H1 (cell line): ENCODE data around the gene CNOT6. TPM values are rescaled to one million over a fixed set of nuclear protein-coding genes. Genes with fewer than 3 reads are reported as not detected.

Source experiments
- CTCF ChIA-PET: fragments of 300-600 bp; sonication (Branson Sonifier 250); formaldehyde crosslinking; loops from one replicate; lab custom pipeline; 2021; ENCODE audit not compliant: partially characterized antibody; lab: Charles Lee
- POLR2A ChIA-PET: fragments of 300-600 bp; sonication (Branson Sonifier 250); formaldehyde crosslinking; loops from one replicate; lab custom pipeline; 2021; ENCODE audit warnings: inconsistent platforms; ENCODE audit not compliant: partially characterized antibody; lab: Charles Lee
- DNase-seq, 2 experiments: peaks; one replicate each; pipeline versions ENCODE4 v3.0.0 to v3.0.0-alpha.2; 2010 to 2022; ENCODE audit warnings: low spot score in 2 of 2, low read depth in 1 of 2, mixed read lengths in 1 of 2
- FAIRE-seq: peaks from 2 replicates; lab custom pipeline; 2011; peaks lifted over from hg19 to GRCh38; lab: Jason Lieb, UNC
- H2AFZ ChIP-seq: 2 replicates; pipeline ENCODE4 v1.8.1; 2012; ENCODE audit warnings: low read length, inconsistent platforms
- H2AK5ac ChIP-seq: 2 replicates; pipeline ENCODE4 v1.6.1; 2013; ENCODE audit warnings: low read depth, low read length
- H2BK120ac ChIP-seq: replicated peaks from 2 replicates; pipeline ENCODE3; 2013; ENCODE audit warnings: low read depth, low read length, inconsistent platforms
- H2BK12ac ChIP-seq: 2 replicates; pipeline ENCODE4 v1.6.1; 2013; ENCODE audit warnings: low read depth, low read length
- H2BK15ac ChIP-seq: 2 replicates; pipeline ENCODE4 v1.6.1; 2013; ENCODE audit warnings: low read length
- H2BK20ac ChIP-seq: 2 replicates; pipeline ENCODE4 v1.6.1; 2013; ENCODE audit warnings: low read length
- H2BK5ac ChIP-seq: 2 replicates; pipeline ENCODE4 v1.6.1; 2013; ENCODE audit warnings: low read depth, low read length
- H3K14ac ChIP-seq: 2 replicates; pipeline ENCODE4 v1.6.1; 2013; ENCODE audit warnings: inconsistent platforms; ENCODE audit not compliant: insufficient read length
- H3K18ac ChIP-seq: 2 replicates; pipeline ENCODE4 v1.6.1; 2013; ENCODE audit warnings: low read length; ENCODE audit errors: extremely low read depth
- H3K23ac ChIP-seq: 2 replicates; pipeline ENCODE4 v1.6.1; 2013; ENCODE audit warnings: inconsistent platforms; ENCODE audit not compliant: insufficient read length
- H3K23me2 ChIP-seq: 2 replicates; pipeline ENCODE4 v1.6.1; 2013; ENCODE audit warnings: low read depth, low read length
- H3K27ac ChIP-seq: 2 replicates; pipeline ENCODE4 v1.6.1; 2011; ENCODE audit warnings: low read depth, low read length, inconsistent platforms
- H3K27me3 ChIP-seq, 4 experiments: replicated peaks in 1 of 4; 1 replicate in 1 of 4; 2 replicates in 3 of 4; pipeline versions ENCODE4 v1.6.1 to v1.8.1; 2011 to 2013; ENCODE audit warnings: low read length in 3 of 4, mild to moderate bottlenecking in 3 of 4, inconsistent platforms in 2 of 4, mixed read lengths in 2 of 4, moderate library complexity in 1 of 4; ENCODE audit not compliant: control insufficient read depth in 3 of 4, insufficient read depth in 3 of 4; ENCODE audit errors: extremely low read depth in 1 of 4
- H3K36me3 ChIP-seq, 4 experiments: 2 replicates each; pipeline versions ENCODE4 v1.6.1 to v1.8.1; 2011 to 2013; ENCODE audit warnings: mild to moderate bottlenecking in 4 of 4, low read length in 3 of 4, moderate library complexity in 2 of 4, control low read depth in 1 of 4, inconsistent platforms in 1 of 4; ENCODE audit not compliant: insufficient read depth in 4 of 4, control insufficient read depth in 2 of 4
- H3K4ac ChIP-seq: replicated peaks from 2 replicates; pipeline ENCODE3; 2013; ENCODE audit warnings: low read length, low read depth, mixed read lengths, inconsistent platforms; ENCODE audit not compliant: insufficient read length
- H3K4me1 ChIP-seq, 4 experiments: replicated peaks in 1 of 4; 1 replicate in 1 of 4; 2 replicates in 3 of 4; pipeline versions ENCODE4 v1.6.1 to v1.8.1; 2011 to 2013; ENCODE audit warnings: low read length in 3 of 4, inconsistent platforms in 2 of 4, mixed read lengths in 1 of 4; ENCODE audit not compliant: insufficient read depth in 4 of 4, control insufficient read depth in 3 of 4
- H3K4me2 ChIP-seq, 2 experiments: 2 replicates each; pipeline versions ENCODE4 v1.6.1 to v1.8.1; 2011 to 2013; ENCODE audit warnings: low read depth in 2 of 2, low read length in 2 of 2, control low read depth in 1 of 2, inconsistent platforms in 1 of 2, mild to moderate bottlenecking in 1 of 2; ENCODE audit not compliant: insufficient read depth in 1 of 2
- H3K4me3 ChIP-seq, 4 experiments: fragments of 200-600, 300-600 bp in 1 of 4; sonication (generic), shearing (Covaris generic), sonication (Bioruptor Twin) in 1 of 4; 2 replicates each; pipeline versions ENCODE4 v1.5.1 to v1.8.1; 2011 to 2016; ENCODE audit warnings: low read length in 4 of 4, low read depth in 3 of 4, control low read depth in 2 of 4, inconsistent platforms in 2 of 4, mild to moderate bottlenecking in 2 of 4, mixed read lengths in 1 of 4, moderate library complexity in 1 of 4; ENCODE audit not compliant: insufficient read depth in 2 of 4; ENCODE audit errors: extremely low read depth in 1 of 4
- H3K56ac ChIP-seq: replicated peaks from 2 replicates; pipeline ENCODE3; 2013; ENCODE audit warnings: low read depth, mild to moderate bottlenecking, mixed read lengths, low read length, inconsistent platforms; ENCODE audit not compliant: insufficient read length
- H3K79me1 ChIP-seq: 2 replicates; pipeline ENCODE4 v1.6.1; 2013; ENCODE audit warnings: low read depth, low read length, control low read depth
- H3K79me2 ChIP-seq, 2 experiments: 2 replicates each; pipeline versions ENCODE4 v1.6.1 to v1.8.1; 2012 to 2013; ENCODE audit warnings: low read length in 2 of 2, mild to moderate bottlenecking in 2 of 2, inconsistent platforms in 1 of 2; ENCODE audit not compliant: insufficient read depth in 2 of 2, control insufficient read depth in 1 of 2
- H3K9ac ChIP-seq, 4 experiments: replicated peaks in 1 of 4; 1 replicate in 1 of 4; 2 replicates in 3 of 4; pipeline versions ENCODE4 v1.6.1 to v1.8.1; 2011 to 2013; ENCODE audit warnings: low read depth in 3 of 4, low read length in 3 of 4, control low read depth in 2 of 4, mild to moderate bottlenecking in 2 of 4, moderate library complexity in 2 of 4, inconsistent platforms in 1 of 4; ENCODE audit errors: extremely low read depth in 1 of 4
- H3K9me3 ChIP-seq, 2 experiments: 2 replicates each; pipeline versions ENCODE4 v1.6.1 to v1.8.1; 2012 to 2013; ENCODE audit warnings: mild to moderate bottlenecking in 2 of 2, moderate library complexity in 2 of 2, control low read depth in 1 of 2, inconsistent platforms in 1 of 2, low read depth in 1 of 2, low read length in 1 of 2, mixed read lengths in 1 of 2; ENCODE audit not compliant: insufficient read depth in 2 of 2
- H4K20me1 ChIP-seq, 2 experiments: replicated peaks in 1 of 2; 2 replicates each; pipeline versions ENCODE3 to v1.8.1; 2011 to 2013; ENCODE audit warnings: inconsistent platforms in 2 of 2, low read length in 2 of 2, mild to moderate bottlenecking in 1 of 2; ENCODE audit not compliant: insufficient read depth in 2 of 2, control insufficient read depth in 1 of 2
- H4K5ac ChIP-seq: 2 replicates; pipeline ENCODE4 v1.6.1; 2013; ENCODE audit warnings: low read length, low read depth, mixed read lengths, inconsistent platforms; ENCODE audit not compliant: insufficient read length
- H4K8ac ChIP-seq: 2 replicates; pipeline ENCODE4 v1.8.0; 2013; ENCODE audit warnings: mild to moderate bottlenecking, moderate library complexity, low read length, inconsistent platforms; ENCODE audit not compliant: insufficient read depth; ENCODE audit errors: extremely low read depth
- H4K91ac ChIP-seq: replicated peaks from 2 replicates; pipeline ENCODE3; 2013; ENCODE audit warnings: low read length, mixed read lengths, inconsistent platforms; ENCODE audit not compliant: insufficient read length
- EZH2 ChIP-seq: fragments of 200-600 bp; sonication (generic); IDR thresholded peaks from 2 replicates; pipeline ENCODE4 v1.7.1; 2012; ENCODE audit warnings: low read depth, mild to moderate bottlenecking, moderate library complexity, low read length, inconsistent platforms; ENCODE audit not compliant: severe bottlenecking
- HDAC6 ChIP-seq: IDR thresholded peaks from one replicate; pipeline ENCODE4 v1.7.1; 2012; ENCODE audit warnings: low read depth, mild to moderate bottlenecking, inconsistent platforms, low read length, moderate library complexity
- JUND ChIP-seq: IDR thresholded peaks from 2 replicates; pipeline ENCODE4 v1.6.1; 2011; ENCODE audit warnings: mild to moderate bottlenecking, improper control_type of control experiment, low read length
- POLR2A ChIP-seq, 2 experiments: IDR thresholded peaks; 1 replicate in 1 of 2; 2 replicates in 1 of 2; pipeline ENCODE4 v1.6.1; 2011; ENCODE audit warnings: low read depth in 2 of 2, low read length in 2 of 2, mild to moderate bottlenecking in 2 of 2; ENCODE audit errors: control extremely low read depth in 1 of 2
- TAF7 ChIP-seq: optimal IDR thresholded peaks from 2 replicates; pipeline ENCODE3; 2011; ENCODE audit warnings: low read depth, mild to moderate bottlenecking, inconsistent platforms, low read length, moderate library complexity, borderline replicate concordance
- WGBS, 2 experiments: shearing (Covaris generic) in 1 of 2; methylation state at CpG; one replicate each; pipeline versions ENCODE4 v1.1.6 to v1.1.7; 2013 to 2015; ENCODE audit warnings: low lambda C conversion rate in 2 of 2, mixed read lengths in 2 of 2, inconsistent platforms in 1 of 2, low coverage in 1 of 2, missing lambda C conversion rate in 1 of 2; ENCODE audit not compliant: insufficient replicate concordance in 2 of 2, insufficient coverage in 1 of 2, insufficient read length in 1 of 2; ENCODE audit errors: extremely low coverage in 1 of 2, missing lambda C conversion rate in 1 of 2; 5-methylcytosine and 5-hydroxymethylcytosine counted together
- polyA plus RNA-seq, 7 experiments: library from polyadenylated mRNA; depleted of rRNA in 3 of 7; stranded (reverse) in 5 of 7; unstranded in 2 of 7; fragments of >200 nt in 5 of 7; fragments of 200-250 nt in 2 of 7; gene quantifications; 1 replicate in 5 of 7; 2 replicates in 1 of 7; 4 replicates in 1 of 7; pipeline versions ENCODE4 v1.2.1 to v1.2.3, GENCODE V29; 2011 to 2013; ENCODE audit warnings: missing spikeins in 2 of 7, mixed read lengths in 2 of 7
- total RNA-seq: library from RNA; stranded (reverse); fragmentation: NEBNext Ultra II Directional; extraction: Animal tissue kit (Norgen Biotek cat#: 25700); gene quantifications from 2 replicates; pipeline ENCODE4 v1.2.1, GENCODE V29; 2021

CNOT6 gene
- total and polyA plus RNA-seq, 2 of the 8 experiments (the other 6 are each of a cell fraction or from before 2014, with no cell fraction given), result 10.7 to 45.4 TPM

- no peak overlapping the region for H4K8ac ChIP-seq
- H3K4me2 ChIP-seq, result no peak overlapping the region
- 80% methylated on average over 18 of the region's 18 CpGs; no CpG with 5 or more reads in 1 of the 2 experiments for WGBS, 2 experiments
- H3K27me3 ChIP-seq, result no peaks in the 10 kb centered on the region
- no peak overlapping the region for H4K5ac ChIP-seq
- no peak overlapping the region for H2AFZ ChIP-seq
- no peaks in the 10 kb centered on the region for H3K36me3 ChIP-seq
- H3K4ac ChIP-seq, result no peak overlapping the region
- no peaks in the 10 kb centered on the region for H3K9me3 ChIP-seq
- POLR2A ChIA-PET, result interaction anchor here (1.0 kb wide), 1 partner anchor 14 kb away, joined by 3 read pairs; no protein-coding TSS in a partner anchor
- H3K4me3 ChIP-seq, result no peak overlapping the region
- H3K23ac ChIP-seq, result no peak overlapping the region
- no peak overlapping the region for H2BK5ac ChIP-seq
- H3K79me2 ChIP-seq, result no peaks in the 10 kb centered on the region
- no peak overlapping the region for H2BK15ac ChIP-seq
- no peak overlapping the region; the same call in 1 of the 2 replicates for H3K27ac ChIP-seq
- no peak overlapping the region for H2BK120ac ChIP-seq
- H3K14ac ChIP-seq, result no peak overlapping the region
- no peak overlapping the region for H3K9ac ChIP-seq
- H4K20me1 ChIP-seq, result peaks cover 0 to 1% of the 10 kb centered on the region in 2 experiments
- no peak overlapping the region for H2AK5ac ChIP-seq
- H3K23me2 ChIP-seq, result no peaks in the 10 kb centered on the region
- no peak overlapping the region for H3K56ac ChIP-seq
- H3K79me1 ChIP-seq, result no peaks in the 10 kb centered on the region
- CTCF ChIA-PET, result interaction anchor here (1.0 to 7.4 kb wide), 4 partner anchors 13 to 89 kb away, joined by 3 to 52 read pairs (median 3); no protein-coding TSS in a partner anchor
- H2BK12ac ChIP-seq, result no peak overlapping the region
- no peak for FAIRE-seq
- no peak overlapping the region for H3K18ac ChIP-seq
- no peak overlapping the region for H2BK20ac ChIP-seq
- H4K91ac ChIP-seq, result no peak overlapping the region
- H3K4me1 ChIP-seq, result no peaks in the 10 kb centered on the region; a peak in 2 of 7 replicates
- DNase-seq, result no peak
- TF ChIP-seq HDAC6, result no peak
- TF ChIP-seq JUND, result no peak
- no peak for TF ChIP-seq TAF7
- no peak for TF ChIP-seq POLR2A (IDR thresholded peaks at IDR 0.05; ENCODE audit: control extremely low read depth in 1 of 2, low read depth in 2 of 2, low read length in 2 of 2)
- TF ChIP-seq EZH2, result no peak
Observed at GRCh38 chr5:180607861-180608571, 113.8 kb downstream of the CNOT6 start.
